HG03159 (cell line): ENCODE measurements around the gene TMTC1.
A peak's percentile ranks its signal among the peaks of the same experiment; 100 is the strongest.
"Not testable (repeated sequence)": the region's sequence is repeated elsewhere in the genome, so short reads cannot be mapped to it uniquely, and the experiment has no call there.

Experiments used
- ATAC-seq: cut with Tn5 transposase; IDR thresholded peaks from one replicate; pipeline ENCODE4 v1.9.1; 2021; ENCODE audit warnings: mild to moderate bottlenecking, moderate library complexity; ENCODE audit not compliant: unreplicated experiment

TMTC1 gene

GRCh38 chr12:29580971-29581370, 202.8 kb downstream of the TMTC1 start:
- ATAC-seq: no peak

GRCh38 chr12:29578731-29579130, 205.0 kb downstream of the TMTC1 start:
- no peak for ATAC-seq

GRCh38 chr12:29578070-29578469, 205.7 kb downstream of the TMTC1 start:
- no peak for ATAC-seq

- no peak for ATAC-seq
Measured at GRCh38 chr12:29574500-29574899, 209.2 kb downstream of the TMTC1 start.

- no peak for ATAC-seq
Measured at GRCh38 chr12:29572938-29573337, 210.8 kb downstream of the TMTC1 start.

DNA sequence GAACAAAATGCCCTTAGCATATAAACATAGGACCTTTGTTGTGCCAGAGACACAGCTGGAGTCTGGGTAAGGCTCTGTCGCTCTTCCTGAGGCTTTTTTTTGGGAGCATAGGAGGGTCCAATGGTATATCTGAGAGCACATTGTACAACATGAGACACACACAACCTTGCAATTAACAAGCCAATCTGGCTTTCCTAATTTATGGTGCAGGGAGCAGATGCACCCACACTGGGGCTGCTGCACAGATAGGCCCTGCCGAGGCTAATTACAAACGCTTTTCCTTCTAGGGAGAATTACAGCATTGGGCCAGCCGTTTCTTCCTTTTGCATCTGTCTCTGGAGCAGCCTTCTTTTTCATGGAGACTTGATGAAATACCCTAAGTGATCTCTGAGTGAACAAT, 211.3 kb downstream of the TMTC1 start:
- ATAC-seq: no peak

GRCh38 chr12:29569132-29569757, 214.5 kb downstream of the TMTC1 start:
- no peak for ATAC-seq

- no peak for ATAC-seq
Measured at GRCh38 chr12:29566441-29566840, 217.3 kb downstream of the TMTC1 start.

DNA sequence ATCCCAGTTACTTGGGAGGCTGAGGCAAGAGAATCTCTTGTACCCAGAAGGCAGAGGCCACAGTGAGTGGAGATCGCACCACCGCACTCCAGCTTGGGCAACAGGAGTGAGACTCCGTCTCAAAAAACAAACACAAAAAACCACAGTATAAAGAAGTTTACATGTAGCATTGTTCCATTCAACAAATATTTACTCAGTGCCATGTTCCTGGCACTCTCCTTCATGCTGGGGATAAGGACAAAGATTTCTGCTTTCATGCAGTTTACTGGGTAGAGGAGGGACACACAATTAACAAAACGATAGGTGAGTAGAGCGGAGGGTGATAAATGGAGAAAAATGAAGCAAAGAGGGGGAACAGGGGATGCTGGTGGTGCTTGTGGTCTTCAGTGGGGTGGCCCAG, 218.0 kb downstream of the TMTC1 start:
- ATAC-seq: no peak

- ATAC-seq: no peak
Measured at GRCh38 chr12:29564925-29565324, 218.8 kb downstream of the TMTC1 start.

DNA sequence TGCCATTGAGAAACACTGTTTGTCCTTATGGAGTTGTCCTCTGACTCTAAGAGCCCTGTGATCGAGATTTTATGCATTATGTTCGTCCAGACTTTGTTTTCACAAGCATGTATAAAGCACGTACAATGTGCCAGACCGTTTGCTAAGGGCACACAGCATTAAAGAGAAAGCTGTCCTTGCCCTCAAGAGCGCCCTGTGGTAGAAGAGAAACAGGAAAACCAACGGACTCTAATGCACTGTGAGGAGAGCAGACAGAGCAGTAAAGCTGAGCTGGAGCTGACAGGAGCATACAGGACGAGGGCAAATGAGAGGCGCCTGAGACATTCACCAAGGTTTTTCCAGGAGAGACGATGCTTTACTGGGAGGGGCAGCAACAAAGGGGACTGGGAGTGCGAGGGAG, 220.1 kb downstream of the TMTC1 start:
- no peak for ATAC-seq

DNA sequence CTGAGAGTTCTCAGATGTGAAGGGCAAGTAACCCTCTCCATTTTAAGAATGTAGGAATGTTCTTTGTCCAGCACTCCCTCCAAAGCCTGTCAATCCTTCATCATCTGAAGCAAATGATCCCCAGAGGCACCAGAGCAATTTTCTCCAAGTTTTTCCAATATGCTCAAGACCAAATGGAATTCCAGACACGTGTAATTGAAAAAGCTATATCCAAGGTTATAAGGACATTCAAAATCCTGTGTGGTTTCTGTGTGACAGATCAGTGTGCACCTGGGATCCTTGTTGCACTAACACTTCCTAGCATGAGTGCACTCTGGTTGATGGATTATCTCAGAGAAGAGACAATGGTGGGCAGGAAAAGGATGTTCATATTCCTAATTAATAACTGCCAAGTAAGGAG, 220.7 kb downstream of the TMTC1 start:
- no peak for ATAC-seq

- no peak for ATAC-seq
Measured at GRCh38 chr12:29562110-29562804, 221.5 kb downstream of the TMTC1 start.

GRCh38 chr12:29561664-29562071, 222.1 kb downstream of the TMTC1 start:
- ATAC-seq: no peak

- ATAC-seq: no peak
Measured at GRCh38 chr12:29559198-29559597, 224.5 kb downstream of the TMTC1 start.

- no peak for ATAC-seq
Measured at GRCh38 chr12:29556363-29556762, 227.4 kb downstream of the TMTC1 start.

GRCh38 chr12:29555451-29555850, 228.3 kb downstream of the TMTC1 start:
- not testable (repeated sequence) for ATAC-seq

DNA sequence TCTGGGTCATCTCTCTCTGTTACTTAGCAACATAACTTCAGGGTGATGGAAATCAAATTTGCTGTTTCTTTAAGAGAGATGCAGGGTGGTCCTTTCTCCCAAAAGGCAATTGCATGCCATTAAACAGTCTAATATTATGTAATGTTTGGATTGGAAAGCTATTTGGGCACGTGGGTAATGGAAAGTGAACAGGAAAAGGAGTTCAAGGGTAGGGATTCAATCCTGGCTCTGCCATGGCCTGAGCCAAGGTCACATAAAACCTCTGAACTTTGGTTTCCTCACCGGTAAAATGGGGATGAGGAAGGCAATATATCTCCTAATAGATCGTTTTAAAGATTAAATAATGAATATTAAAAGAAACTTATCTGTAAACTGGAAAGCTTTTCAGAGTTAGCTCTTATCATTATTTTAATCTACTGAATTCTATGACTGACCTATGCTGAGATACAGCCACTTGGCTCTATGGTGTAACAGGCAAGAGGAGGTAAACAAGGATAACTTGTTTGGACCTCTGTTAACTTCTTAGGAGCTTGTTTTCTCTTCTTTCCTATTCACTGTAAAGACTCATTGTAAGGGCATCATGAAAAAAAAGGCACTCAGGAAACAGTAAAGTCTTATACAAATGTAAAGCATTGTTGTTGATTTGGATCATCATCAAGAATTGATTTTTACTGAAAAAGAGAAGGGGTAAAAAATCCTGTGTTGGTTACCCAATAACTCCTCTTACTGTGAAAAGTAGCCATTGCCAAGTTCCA, 230.6 kb downstream of the TMTC1 start:
- no peak for ATAC-seq

GRCh38 chr12:29552324-29552927, 231.3 kb downstream of the TMTC1 start:
- peak; percentile 98 for ATAC-seq

DNA sequence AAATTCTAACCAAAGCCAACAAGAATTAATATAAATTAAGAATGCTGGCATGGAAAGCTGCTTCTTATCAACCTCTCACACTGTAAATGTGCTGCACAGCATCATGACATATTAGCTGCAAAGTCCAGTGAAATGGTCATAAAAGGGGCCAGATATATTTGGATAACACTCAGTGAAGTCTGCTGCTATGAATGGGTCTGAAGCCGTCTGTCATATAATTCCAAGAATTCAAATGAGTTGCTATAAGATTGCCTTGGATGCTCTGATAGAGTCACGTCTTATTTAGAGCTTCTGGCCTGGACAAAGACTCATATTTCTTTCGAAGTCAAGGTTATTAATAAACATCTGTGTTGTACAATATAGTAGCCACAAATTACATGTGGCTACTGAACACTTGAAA, 231.9 kb downstream of the TMTC1 start:
- ATAC-seq: no peak

DNA sequence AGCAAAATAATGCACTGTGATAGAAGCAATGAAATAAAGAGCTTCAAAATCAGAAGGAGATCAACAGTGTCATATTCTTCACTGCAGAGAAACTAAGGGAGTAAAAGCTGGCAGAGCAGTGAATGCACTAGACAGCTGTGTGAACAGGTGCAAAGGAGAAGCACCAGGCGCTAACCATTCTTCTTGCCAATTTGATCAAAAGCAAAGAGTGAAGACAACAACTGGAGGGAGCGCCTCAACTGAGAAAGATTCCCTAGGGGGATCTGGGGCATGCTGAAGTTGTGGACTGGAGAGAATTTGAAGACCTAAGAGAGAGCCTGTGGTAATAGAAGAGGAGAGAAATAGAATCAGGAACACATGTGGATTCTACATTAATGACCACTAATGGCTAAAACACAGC, 235.9 kb downstream of the TMTC1 start:
- ATAC-seq: no peak
